Breast epithelium (tissue), 4 donors: ENCODE measurements around the gene ARHGEF4. TPM values are rescaled to one million over a fixed set of nuclear protein-coding genes. Genes with fewer than 3 reads are reported as not detected.
A peak's percentile ranks its signal among the peaks of the same experiment; 100 is the strongest.

ENCODE experiments used
- DNase-seq, 2 donors: peaks; one replicate each; pipeline ENCODE4 v3.0.0-alpha.2; 2019; ENCODE audit warnings: low spot score in 2 of 2
- H3K27ac ChIP-seq, 2 donors: fragments of 200-600 bp; sonication (generic) in 1 of 2; one replicate each; pipeline ENCODE4 v1.5.1; 2016 to 2019; ENCODE audit warnings: mild to moderate bottlenecking in 1 of 2
- H3K27me3 ChIP-seq, 2 donors: fragments of 200-600 bp; sonication (generic) in 1 of 2; one replicate each; pipeline versions ENCODE4 v1.5.1 to v1.6.0; 2017 to 2019; ENCODE audit warnings: control low read depth in 1 of 2, mild to moderate bottlenecking in 1 of 2
- H3K36me3 ChIP-seq: fragments of 200-600 bp; one replicate; pipeline ENCODE4 v1.5.1; 2019
- H3K4me1 ChIP-seq, 2 donors: fragments of 200-600 bp; sonication (generic); one replicate each; pipeline ENCODE4 v1.5.1; 2016 to 2019; ENCODE audit warnings: control low read depth in 1 of 2
- H3K4me3 ChIP-seq, 3 donors: fragments of 200-600 bp; sonication (generic); 1 replicate in 2 of 3; 2 replicates in 1 of 3; pipeline ENCODE4 v1.5.1; 2016 to 2019; ENCODE audit warnings: mild to moderate bottlenecking in 3 of 3, moderate library complexity in 2 of 3
- H3K9me3 ChIP-seq, 2 donors: fragments of 200-600 bp; sonication (generic) in 1 of 2; one replicate each; pipeline ENCODE4 v1.5.1; 2016 to 2019; ENCODE audit warnings: control low read depth in 1 of 2
- POLR2A ChIP-seq: fragments of 450-650 bp; IDR thresholded peaks from one replicate; pipeline ENCODE4 v1.6.1; 2016; ENCODE audit warnings: antibody characterized with exemption, mild to moderate bottlenecking, moderate library complexity
- POLR2AphosphoS5 ChIP-seq, 3 donors: sonication (generic); formaldehyde crosslinking; IDR thresholded peaks; one replicate each; pipeline ENCODE4 v1.6.1; 2017; ENCODE audit warnings: antibody characterized with exemption in 3 of 3
- intact Hi-C: fragments of 100-400 bp; cut with DNase I; formaldehyde crosslinking; loops from one replicate; pipeline ENCODE4 v1.15.1; 2023; ENCODE audit warnings: low total_unique reads
- total RNA-seq, 3 donors: library from RNA; depleted of rRNA; stranded (reverse); fragments of >200 nt; gene quantifications; one replicate each; pipeline ENCODE4 v1.1.0, GENCODE V29; 2016
- TF ChIP-seq, protein P1 (sequence below), 3 donors: fragments of 450-650 bp; IDR thresholded peaks; one replicate each; pipeline ENCODE4 v1.5.1; 2016 to 2017; ENCODE audit warnings: antibody characterized with exemption in 3 of 3, mild to moderate bottlenecking in 3 of 3, moderate library complexity in 3 of 3

Gene ARHGEF4
- total RNA-seq, 3 donors from 2014 or later = 7.5 to 10.1 (median 8.0) TPM

DNA sequence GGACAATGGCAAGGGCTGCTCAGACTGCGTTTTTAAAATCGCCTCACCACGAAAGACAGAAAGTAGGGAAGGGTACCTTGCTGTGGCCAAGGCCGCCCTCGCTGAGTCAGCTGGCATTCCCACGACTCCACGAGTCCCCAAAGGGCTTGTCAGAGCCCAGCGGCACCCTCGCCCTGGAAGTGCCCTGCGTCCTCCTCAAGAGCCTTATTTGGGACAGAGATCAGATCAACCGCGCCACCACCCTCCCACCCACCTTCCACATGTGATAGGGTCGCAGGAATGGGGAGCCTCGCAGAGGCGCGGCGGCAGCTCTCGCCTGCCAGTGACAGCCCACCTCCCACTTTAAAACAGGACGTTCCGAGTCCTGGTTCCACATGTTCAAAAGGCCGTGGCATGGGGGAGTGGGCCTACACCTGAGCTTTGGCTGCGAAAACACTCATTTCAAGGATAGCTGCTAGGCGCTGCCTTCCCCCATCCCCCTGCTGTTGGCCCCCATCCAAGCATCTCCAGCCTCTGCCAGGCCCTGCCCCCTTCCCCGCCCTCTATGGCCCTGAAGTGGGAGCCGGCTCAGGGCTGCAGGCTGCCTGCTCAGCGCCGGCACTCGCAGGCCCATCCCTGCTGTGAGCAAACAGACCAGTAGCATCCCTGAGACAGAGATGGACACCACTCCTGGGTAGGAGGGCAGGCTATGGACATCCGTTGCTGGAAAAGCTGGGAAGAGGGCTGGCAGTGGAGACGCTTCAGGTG is 38.1 kb upstream of the ARHGEF4 start:
- Histone ChIP-seq H3K4me3 (peak overlapping the region; percentile 64 to 90 (median 76)), H3K27me3 (peaks cover 0 to 1% of the 10 kb centered on the region in 2 donors), H3K4me1 (no peaks in the 10 kb centered on the region), H3K36me3 (no peaks in the 10 kb centered on the region), H3K9me3 (no peaks in the 10 kb centered on the region), H3K27ac (peak overlapping the region; percentile 80 to 96)
- TF ChIP-seq POLR2AphosphoS5 (IDR thresholded peaks at IDR 0.05) = no peak
- no peak for TF ChIP-seq POLR2A
- TF ChIP-seq, protein P1, sequence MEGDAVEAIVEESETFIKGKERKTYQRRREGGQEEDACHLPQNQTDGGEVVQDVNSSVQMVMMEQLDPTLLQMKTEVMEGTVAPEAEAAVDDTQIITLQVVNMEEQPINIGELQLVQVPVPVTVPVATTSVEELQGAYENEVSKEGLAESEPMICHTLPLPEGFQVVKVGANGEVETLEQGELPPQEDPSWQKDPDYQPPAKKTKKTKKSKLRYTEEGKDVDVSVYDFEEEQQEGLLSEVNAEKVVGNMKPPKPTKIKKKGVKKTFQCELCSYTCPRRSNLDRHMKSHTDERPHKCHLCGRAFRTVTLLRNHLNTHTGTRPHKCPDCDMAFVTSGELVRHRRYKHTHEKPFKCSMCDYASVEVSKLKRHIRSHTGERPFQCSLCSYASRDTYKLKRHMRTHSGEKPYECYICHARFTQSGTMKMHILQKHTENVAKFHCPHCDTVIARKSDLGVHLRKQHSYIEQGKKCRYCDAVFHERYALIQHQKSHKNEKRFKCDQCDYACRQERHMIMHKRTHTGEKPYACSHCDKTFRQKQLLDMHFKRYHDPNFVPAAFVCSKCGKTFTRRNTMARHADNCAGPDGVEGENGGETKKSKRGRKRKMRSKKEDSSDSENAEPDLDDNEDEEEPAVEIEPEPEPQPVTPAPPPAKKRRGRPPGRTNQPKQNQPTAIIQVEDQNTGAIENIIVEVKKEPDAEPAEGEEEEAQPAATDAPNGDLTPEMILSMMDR (IDR thresholded peaks at IDR 0.05) = no peak
- no peak for DNase-seq
- intact Hi-C loops = loop anchor here (10.0 kb wide), 1 partner anchor 76 kb away; no protein-coding TSS in a partner anchor

DNA sequence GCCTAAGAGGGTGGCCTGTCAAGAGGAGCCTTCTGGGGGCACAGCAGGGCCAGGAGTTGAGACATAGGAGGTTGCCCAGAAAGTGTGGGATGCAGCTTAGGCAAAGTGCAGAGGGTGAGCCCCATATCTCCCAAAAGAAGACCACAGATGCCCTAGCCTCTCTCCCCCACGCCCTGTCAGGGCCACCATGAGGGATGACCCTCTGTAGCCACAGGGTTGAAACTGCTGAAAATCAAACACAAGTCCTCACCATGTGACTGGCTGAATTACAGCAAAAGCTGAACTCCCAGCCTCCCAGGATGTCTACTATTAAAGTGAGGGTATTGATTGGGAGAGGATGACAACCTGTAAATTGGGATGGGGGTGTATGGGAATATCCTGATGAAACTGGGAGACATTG is 37.4 kb upstream of the ARHGEF4 start:
- no peaks in the 10 kb centered on the region for H3K9me3 ChIP-seq
- DNase-seq = no peak
- H3K27ac ChIP-seq = no peak overlapping the region
- intact Hi-C loops = loop anchor here (10.0 kb wide), 1 partner anchor 76 kb away; no protein-coding TSS in a partner anchor
- no peaks in the 10 kb centered on the region for H3K27me3 ChIP-seq
- no peaks in the 10 kb centered on the region for H3K4me1 ChIP-seq
- no peaks in the 10 kb centered on the region for H3K36me3 ChIP-seq
- H3K4me3 ChIP-seq = no peak overlapping the region
- TF ChIP-seq POLR2A (no peak), POLR2AphosphoS5 (IDR thresholded peaks at IDR 0.05) (no peak)
- TF ChIP-seq, protein P1 (IDR thresholded peaks at IDR 0.05) = no peak

DNA sequence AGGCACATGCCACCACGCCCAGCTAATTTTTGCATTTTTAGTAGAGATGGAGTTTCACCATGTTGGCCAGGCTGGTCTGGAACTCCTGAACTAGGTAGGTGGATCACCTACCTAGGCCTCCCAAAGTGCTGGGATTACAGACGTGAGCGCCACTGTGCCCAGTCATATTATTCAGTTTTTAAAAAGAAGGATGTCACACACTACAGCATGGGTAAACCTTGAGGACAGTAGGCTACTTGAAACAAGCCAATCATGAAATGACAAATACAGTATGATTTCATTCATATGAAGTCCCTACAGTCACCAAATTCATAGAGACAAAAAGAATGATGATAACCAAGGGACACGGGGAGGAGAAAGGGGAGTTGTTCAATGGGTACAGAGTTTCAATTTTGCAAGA is 31.1 kb upstream of the ARHGEF4 start:
- Histone ChIP-seq H3K36me3 (no peaks in the 10 kb centered on the region), H3K4me3 (no peak overlapping the region), H3K27me3 (no peaks in the 10 kb centered on the region), H3K9me3 (no peaks in the 10 kb centered on the region), H3K27ac (no peak overlapping the region), H3K4me1 (no peaks in the 10 kb centered on the region)
- DNase-seq = no peak
- intact Hi-C loops = no loop called here
- TF ChIP-seq POLR2A (no peak), POLR2AphosphoS5 (IDR thresholded peaks at IDR 0.05) (no peak)
- TF ChIP-seq, protein P1 (IDR thresholded peaks at IDR 0.05) = no peak

DNA sequence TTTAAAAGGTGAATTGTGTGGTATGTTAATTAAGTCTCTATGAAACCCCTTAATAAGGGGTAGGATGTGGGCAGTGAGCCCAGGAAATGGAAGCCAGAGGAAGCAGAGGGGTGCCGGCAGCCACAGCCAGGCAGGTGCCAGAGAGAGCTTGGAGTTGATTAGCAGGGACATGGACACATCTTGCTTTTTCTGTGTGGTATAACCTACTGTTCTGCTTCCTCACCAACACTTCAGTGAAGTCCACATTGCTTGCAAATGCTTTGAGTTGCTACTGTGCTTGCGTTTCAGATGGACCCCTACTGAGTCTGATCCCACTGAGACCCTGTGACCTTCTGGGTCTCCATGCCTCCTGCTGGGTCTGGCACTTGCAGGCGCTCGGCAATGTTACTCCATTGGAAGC is 30.3 kb upstream of the ARHGEF4 start:
- H3K4me1 ChIP-seq = no peaks in the 10 kb centered on the region
- no peaks in the 10 kb centered on the region for H3K36me3 ChIP-seq
- intact Hi-C loops = no loop called here
- H3K4me3 ChIP-seq = no peak overlapping the region
- no peak overlapping the region for H3K27ac ChIP-seq
- no peak for TF ChIP-seq POLR2A
- no peaks in the 10 kb centered on the region for H3K27me3 ChIP-seq
- no peak for DNase-seq
- H3K9me3 ChIP-seq = no peaks in the 10 kb centered on the region

DNA sequence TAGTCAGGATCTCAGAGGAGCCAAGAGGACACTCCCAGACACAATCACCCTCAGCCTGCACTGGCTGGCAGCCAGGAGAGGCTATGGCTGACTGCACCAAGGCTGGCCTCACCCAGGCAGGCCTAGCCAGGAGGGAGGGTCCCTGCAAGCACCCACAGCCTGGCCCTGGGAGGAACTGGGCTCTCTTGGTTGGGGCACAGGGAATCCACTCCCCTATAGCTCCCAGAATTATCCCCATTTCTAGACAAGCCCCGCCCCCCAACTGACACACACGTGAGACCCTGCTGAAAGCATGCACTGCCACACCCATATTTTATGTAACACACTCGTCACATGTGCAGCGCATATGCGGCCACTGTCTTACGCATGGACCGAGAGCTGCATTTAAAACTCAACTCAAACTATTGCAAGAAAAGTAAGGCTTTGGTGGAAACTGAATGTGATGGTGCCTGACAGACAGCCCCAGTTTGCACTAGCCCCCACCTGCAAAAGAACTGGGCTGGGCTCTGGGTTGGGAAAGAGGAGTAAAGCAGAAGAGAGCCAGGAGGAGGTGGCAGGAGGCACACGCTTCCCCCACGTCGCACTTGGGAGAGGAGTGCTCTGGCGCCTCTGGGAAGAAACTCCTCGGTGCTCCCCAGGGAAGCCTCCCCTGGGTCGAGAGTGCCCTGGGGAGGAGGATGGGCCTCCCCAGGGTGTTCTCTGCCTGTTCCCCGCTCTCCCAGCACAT is 28.9 kb upstream of the ARHGEF4 start:
- no peak overlapping the region for H3K4me3 ChIP-seq
- DNase-seq = no peak
- H3K36me3 ChIP-seq = no peaks in the 10 kb centered on the region
- H3K9me3 ChIP-seq = no peaks in the 10 kb centered on the region
- no peaks in the 10 kb centered on the region for H3K4me1 ChIP-seq
- TF ChIP-seq POLR2A (no peak), POLR2AphosphoS5 (IDR thresholded peaks at IDR 0.05) (no peak)
- TF ChIP-seq, protein P1 (IDR thresholded peaks at IDR 0.05) = no peak
- intact Hi-C loops = no loop called here
- H3K27me3 ChIP-seq = no peaks in the 10 kb centered on the region
- no peak overlapping the region for H3K27ac ChIP-seq
